ENCODE measurements around the gene TRAPPC10. TPM values are rescaled to one million over a fixed set of nuclear protein-coding genes. Genes with fewer than 3 reads are reported as not detected.
A peak's percentile ranks its signal among the peaks of the same experiment; 100 is the strongest.

The TRAPPC10 gene
- total and polyA plus RNA-seq, 2 donors = 11.2 to 27.8 TPM

DNA sequence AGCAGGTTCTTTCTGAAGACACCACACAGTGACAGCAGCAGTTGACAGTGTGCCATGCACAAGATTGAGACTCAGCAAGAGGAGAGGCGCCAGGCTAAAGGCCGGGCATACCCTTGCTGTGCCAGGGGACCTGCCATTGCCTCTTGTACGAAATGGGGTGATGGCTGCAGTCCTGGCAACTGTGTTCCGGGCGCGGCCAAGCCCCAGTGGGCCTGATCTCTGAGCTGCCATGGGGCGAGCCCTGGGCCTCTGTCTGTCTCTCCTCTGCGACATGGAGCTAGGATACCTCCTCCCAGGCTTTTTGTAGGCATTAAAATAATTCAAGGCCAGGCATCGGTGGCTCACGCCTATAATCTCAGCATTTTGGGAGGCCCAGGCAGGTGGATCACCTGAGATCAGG lies 9.6 kb upstream of the TRAPPC10 start:
- DNase-seq (ENCODE audit: extremely low spot score) = no peak
- Histone ChIP-seq H3K27ac (ENCODE audit: low read depth) (no peak overlapping the region), H3K4me1 (ENCODE audit: insufficient read depth) (no peaks in the 10 kb centered on the region), H3K36me3 (ENCODE audit: insufficient read depth) (no peaks in the 10 kb centered on the region), H3K4me3 (ENCODE audit: low read depth, low read length) (no peak overlapping the region)
- 92% methylated on average over 10 of the region's 10 CpGs for WGBS

DNA sequence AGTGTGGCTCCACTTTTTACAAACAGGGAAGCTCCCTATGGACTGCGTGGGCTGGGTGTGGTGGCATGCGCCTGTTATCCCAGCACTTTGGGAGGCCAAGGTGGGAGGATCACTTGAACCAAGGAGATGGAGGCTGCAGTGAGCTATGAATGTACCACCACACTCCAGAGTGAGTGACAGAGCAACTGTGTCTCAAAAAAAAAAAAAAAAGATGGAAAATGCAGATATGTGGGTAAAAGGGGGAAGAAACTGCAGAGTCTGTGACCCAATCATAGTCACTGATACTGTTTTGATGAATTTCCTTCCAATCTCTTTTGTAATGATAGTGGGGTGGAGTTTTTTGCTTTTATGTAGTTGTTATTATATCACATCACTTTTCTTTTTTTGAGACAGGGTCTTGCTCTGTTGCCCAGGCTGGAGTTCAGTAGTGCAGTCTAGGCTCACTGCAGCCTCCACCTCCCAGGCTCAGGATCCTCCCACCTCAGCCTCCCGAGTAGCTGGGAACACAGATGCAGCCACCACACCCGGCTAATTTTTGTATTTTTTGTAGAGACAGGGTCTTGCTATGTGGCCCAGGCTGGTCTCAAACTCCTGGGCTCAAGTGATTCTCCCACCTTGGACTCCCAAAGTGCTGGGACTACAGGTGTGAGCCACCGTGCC lies 8.7 kb upstream of the TRAPPC10 start:
- no peak overlapping the region for H3K27ac ChIP-seq (ENCODE audit: low read depth)
- H3K4me1 ChIP-seq (ENCODE audit: insufficient read depth) = no peaks in the 10 kb centered on the region
- no peak for DNase-seq (ENCODE audit: extremely low spot score)
- no peaks in the 10 kb centered on the region for H3K36me3 ChIP-seq (ENCODE audit: insufficient read depth)
- H3K4me3 ChIP-seq (ENCODE audit: low read depth, low read length) = no peak overlapping the region
- WGBS = 80% methylated on average over 5 of the region's 5 CpGs

DNA sequence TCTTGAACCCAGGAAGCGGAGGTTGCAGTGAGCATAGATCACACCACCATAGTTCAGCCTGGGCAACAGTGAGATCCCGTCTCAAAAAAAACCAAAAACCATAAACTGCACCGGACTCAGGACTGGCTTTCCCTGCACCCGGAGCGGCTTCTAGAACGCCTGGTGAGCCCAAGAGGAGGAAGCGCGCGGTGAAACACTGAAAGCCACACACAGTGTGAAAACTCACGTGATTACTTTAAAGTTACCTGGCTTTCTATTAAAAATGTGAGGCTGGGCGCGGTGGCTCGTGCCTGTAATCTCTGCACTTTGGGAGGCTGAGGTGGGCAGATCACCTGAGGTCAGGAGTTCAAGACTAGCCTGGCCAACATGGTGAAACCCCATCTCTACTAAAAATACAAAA lies 7.0 kb upstream of the TRAPPC10 start:
- no peaks in the 10 kb centered on the region for H3K36me3 ChIP-seq (ENCODE audit: insufficient read depth)
- no peak for DNase-seq (ENCODE audit: extremely low spot score)
- H3K27ac ChIP-seq (ENCODE audit: low read depth) = no peak overlapping the region
- H3K4me3 ChIP-seq (ENCODE audit: low read depth, low read length) = no peak overlapping the region
- H3K4me1 ChIP-seq (ENCODE audit: insufficient read depth) = no peaks in the 10 kb centered on the region
- WGBS = 92% methylated on average over 13 of the region's 13 CpGs

DNA sequence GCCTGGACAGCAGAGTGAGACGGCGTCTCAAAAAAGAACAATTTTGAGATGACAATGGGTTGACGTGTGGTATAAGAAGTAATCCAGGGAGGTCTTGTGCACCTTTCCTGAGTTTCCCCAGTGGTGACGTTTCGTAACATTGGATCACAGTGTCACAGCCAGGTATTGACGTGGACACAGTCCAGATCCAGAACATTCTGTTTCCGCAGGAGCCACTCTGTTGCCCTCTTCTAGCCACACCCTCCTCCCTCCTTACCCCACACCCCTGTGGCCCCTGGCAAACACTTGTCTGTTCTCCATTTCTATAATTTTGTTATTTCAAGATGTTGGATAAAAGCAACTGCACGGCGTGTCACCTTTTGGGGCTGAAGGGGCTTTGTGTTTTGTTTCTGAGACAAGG lies 6.5 kb upstream of the TRAPPC10 start:
- Histone ChIP-seq H3K27ac (ENCODE audit: low read depth) (no peak overlapping the region), H3K36me3 (ENCODE audit: insufficient read depth) (no peaks in the 10 kb centered on the region), H3K4me3 (ENCODE audit: low read depth, low read length) (no peak overlapping the region), H3K4me1 (ENCODE audit: insufficient read depth) (no peaks in the 10 kb centered on the region)
- 89% methylated on average over 9 of the region's 9 CpGs for WGBS
- DNase-seq (ENCODE audit: extremely low spot score) = no peak

DNA sequence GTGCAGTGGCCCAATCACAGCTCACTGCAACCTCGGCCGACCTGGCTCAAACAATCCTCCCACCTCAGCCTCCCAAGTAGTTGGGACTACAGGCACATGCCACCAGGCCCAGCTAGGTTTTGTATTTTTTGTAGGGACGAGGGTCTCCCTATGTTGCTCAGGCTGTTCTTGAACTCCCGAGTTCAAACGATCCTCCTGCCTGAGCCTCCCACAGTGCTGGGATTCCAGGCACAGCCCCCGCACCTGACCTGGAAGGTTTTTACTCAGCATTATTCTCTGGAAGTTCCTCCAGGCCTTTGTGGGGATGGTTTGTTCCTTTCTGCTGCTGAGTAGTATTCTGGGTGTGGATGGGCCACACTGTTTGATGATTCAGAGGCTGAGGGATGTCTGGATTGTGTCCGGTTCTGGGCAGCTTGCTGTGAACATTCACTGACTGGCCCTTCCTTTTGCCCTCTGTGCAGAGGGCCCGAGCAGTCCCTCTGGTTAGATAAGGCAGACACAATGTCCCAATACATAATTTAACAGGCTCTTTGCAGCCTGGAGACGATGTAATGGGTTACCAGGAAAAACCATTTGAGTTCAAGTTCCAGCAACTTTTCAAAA lies 6.0 kb upstream of the TRAPPC10 start:
- no peaks in the 10 kb centered on the region for H3K36me3 ChIP-seq (ENCODE audit: insufficient read depth)
- 64% methylated on average over 9 of the region's 9 CpGs for WGBS
- H3K4me1 ChIP-seq (ENCODE audit: insufficient read depth) = no peaks in the 10 kb centered on the region
- no peak overlapping the region for H3K27ac ChIP-seq (ENCODE audit: low read depth)
- no peak overlapping the region for H3K4me3 ChIP-seq (ENCODE audit: low read depth, low read length)
- DNase-seq (ENCODE audit: extremely low spot score) = no peak

DNA sequence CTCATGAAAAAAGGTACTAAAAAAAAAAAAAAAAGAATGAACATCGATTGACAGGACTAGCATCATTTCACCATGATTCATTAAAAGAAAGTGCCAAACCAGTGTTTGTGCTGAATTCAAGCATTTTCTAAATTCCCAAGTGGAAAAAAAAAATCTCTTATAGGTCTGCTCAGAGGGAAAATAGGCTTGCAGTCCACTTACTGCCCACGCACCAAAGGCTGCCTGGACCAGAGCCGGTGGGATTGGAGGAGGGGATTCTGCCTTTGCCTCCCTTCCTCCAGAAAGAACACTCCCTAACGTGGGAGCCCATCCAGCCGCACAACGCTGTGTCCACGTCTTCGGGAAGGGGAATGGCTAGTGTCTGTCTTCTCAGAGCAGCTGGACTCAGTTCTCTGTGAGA lies 5.5 kb upstream of the TRAPPC10 start:
- H3K36me3 ChIP-seq (ENCODE audit: insufficient read depth) = no peaks in the 10 kb centered on the region
- no peak for DNase-seq (ENCODE audit: extremely low spot score)
- H3K4me1 ChIP-seq (ENCODE audit: insufficient read depth) = no peaks in the 10 kb centered on the region
- WGBS = 71% methylated on average over 8 of the region's 8 CpGs
- H3K27ac ChIP-seq (ENCODE audit: low read depth) = no peak overlapping the region
- H3K4me3 ChIP-seq (ENCODE audit: low read depth, low read length) = no peak overlapping the region

DNA sequence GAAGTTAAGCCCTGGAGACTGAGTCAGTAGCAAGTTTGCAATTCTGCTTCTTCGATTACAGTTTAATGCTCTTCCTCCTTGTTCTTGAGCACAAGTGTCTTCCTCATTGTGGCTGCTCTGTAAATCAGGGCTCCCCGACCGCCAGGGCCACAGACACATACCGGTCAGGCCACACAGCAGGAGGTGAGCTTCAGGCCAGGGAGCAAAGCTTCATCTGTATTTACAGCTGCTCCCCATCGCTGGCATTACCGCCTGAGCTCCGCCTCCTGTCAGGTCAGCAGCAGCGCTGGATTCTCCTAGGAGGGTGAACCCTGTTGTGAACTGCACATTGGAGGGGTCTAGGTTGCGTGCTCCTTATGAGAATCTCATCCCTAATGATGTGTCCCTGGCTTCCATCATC lies 1.7 kb upstream of the TRAPPC10 start:
- Histone ChIP-seq H3K36me3 (ENCODE audit: insufficient read depth) (no peaks in the 10 kb centered on the region), H3K4me3 (ENCODE audit: low read depth, low read length) (no peak overlapping the region), H3K4me1 (ENCODE audit: insufficient read depth) (no peaks in the 10 kb centered on the region), H3K27ac (ENCODE audit: low read depth) (no peak overlapping the region)
- 67% methylated on average over 9 of the region's 9 CpGs for WGBS
- no peak for DNase-seq (ENCODE audit: extremely low spot score)

DNA sequence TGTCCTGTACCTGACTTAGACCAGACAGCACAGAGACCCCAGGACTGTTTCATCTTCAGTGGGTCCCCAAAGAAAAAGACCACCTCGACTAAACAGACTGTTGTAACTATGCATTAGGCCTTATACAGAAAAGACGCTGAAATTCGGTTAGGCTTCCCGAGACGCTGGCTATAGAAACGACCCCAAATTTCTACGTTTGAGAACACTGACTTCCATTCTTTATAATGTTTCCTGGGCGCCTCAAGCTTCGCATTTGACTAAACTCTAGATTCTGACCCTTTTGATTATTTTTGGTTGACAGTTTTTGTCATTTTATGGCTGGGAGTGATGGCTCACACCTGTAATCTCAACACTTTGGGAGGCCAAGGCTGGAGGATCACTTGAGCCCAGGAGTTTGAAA lies 986 bp upstream of the TRAPPC10 start:
- no peaks in the 10 kb centered on the region for H3K4me1 ChIP-seq (ENCODE audit: insufficient read depth)
- peak overlapping the region; percentile 99 for H3K4me3 ChIP-seq (ENCODE audit: low read depth, low read length)
- 69% methylated on average over 9 of the region's 9 CpGs for WGBS
- no peak overlapping the region for H3K27ac ChIP-seq (ENCODE audit: low read depth)
- DNase-seq (ENCODE audit: extremely low spot score) = no peak
- no peaks in the 10 kb centered on the region for H3K36me3 ChIP-seq (ENCODE audit: insufficient read depth)

DNA sequence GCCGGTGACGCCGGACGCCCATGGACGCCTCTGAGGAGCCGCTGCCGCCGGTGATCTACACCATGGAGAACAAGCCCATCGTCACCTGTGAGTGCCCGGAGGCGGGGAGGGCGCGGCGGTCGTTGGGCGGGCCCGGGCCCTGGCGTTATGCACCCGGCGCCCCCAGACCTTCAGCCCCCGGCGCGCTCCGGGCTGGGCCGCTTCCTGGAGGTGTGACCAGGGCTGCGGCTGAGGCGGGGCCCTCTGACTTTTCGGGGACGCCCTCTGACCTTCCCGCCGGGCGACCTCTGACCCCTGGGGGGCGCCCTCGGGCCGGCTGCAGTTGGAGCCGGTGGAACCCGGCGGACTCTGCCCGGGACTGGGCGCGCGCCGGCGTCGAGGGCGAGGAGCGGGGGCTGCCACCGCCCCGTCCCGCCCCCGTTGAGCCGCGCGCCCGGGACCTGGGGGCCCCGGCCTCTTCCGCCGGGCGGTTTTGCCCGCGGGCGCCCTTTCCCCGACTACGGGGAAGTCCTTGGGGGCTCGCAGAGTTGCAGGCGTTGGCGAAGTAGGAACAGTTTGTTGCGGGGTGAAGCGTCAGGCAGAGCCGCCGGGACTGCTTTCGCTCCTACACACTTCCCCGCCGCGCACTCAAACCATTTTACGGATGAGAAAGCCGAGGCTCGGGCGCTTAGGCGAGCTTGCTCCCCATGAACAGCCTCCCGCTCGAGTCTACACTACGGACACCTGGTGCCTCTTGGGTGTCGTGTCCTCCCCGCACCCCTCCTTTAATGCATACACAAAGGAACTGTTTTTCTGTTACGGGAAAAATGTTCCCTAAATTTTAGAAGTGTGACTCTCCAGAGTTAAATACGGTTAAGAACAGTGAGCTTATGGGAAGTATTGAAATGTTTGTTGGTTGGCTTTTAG lies 618 bp downstream of the TRAPPC10 start:
- under 1% methylated on average over 87 of the region's 87 CpGs for WGBS
- DNase-seq (ENCODE audit: extremely low spot score) = no peak
- no peaks in the 10 kb centered on the region for H3K4me1 ChIP-seq (ENCODE audit: insufficient read depth)

DNA sequence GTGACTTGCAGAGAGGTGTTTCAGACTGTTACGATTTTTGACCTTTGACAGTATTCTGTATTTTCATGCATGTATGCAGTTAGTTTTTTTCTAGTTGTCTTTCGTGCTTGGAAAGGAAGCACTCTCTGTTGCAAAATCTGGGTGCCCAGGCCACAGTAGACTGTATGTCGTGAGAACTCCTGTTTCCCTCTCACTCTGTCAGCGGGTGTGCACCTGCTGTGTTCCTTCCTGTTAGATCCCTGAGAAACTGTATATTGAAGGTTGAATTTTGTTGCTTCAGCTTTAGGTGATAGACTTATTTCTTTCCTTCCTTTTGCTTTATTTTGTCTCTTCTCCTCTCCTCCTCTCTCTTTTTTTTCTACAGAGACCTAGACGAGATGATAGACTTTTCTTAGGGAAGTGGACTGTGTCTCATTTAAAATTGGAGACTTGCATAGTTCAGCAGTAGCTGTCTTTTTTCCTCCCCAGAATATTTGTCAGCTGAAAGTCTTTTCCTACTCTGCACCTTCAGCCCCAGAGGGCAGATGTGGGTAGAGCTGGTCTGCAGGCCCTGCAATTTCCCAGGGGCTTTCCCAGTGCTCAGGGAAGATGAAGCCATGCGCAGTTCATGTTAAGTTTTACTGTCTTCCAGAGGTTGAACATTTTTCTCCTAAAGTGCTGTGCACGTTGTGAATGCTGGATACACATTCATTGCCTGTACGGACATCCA lies 1.4 kb downstream of the TRAPPC10 start:
- no peaks in the 10 kb centered on the region for H3K4me1 ChIP-seq (ENCODE audit: insufficient read depth)
- H3K4me3 ChIP-seq (ENCODE audit: low read depth, low read length) = peak overlapping the region; percentile 99
- H3K36me3 ChIP-seq (ENCODE audit: insufficient read depth) = no peaks in the 10 kb centered on the region
- 29% methylated on average over 8 of the region's 8 CpGs for WGBS
- DNase-seq (ENCODE audit: extremely low spot score) = no peak
- no peak overlapping the region for H3K27ac ChIP-seq (ENCODE audit: low read depth)

More for the DNA sequence above, 618 bp downstream of the TRAPPC10 start:
- Histone ChIP-seq H3K36me3 (ENCODE audit: insufficient read depth) (no peaks in the 10 kb centered on the region), H3K27ac (ENCODE audit: low read depth) (peak overlapping the region; percentile 77), H3K4me3 (ENCODE audit: low read depth, low read length) (peak overlapping the region; percentile 99)

DNA sequence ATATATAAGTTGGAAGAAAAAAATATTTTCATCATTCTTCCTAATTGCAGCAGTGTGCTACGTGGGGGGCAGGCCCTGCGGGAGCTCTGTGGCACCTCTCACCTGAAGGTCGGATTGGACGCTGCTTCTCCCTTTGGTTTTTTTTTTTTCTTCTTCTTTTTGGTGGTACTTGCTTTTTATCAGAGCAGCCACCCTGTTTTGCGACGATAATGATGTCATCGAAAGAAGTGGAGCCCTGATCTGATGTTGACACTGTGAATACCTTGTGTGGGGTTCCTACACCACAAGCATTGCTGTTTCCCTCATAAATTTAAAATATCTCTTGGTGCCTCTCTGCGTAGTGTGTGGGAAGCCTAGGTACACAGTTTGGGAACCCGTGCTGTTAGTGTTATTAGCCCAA lies 5.5 kb downstream of the TRAPPC10 start:
- Histone ChIP-seq H3K4me1 (ENCODE audit: insufficient read depth) (no peaks in the 10 kb centered on the region), H3K27ac (ENCODE audit: low read depth) (no peak overlapping the region), H3K36me3 (ENCODE audit: insufficient read depth) (no peaks in the 10 kb centered on the region), H3K4me3 (ENCODE audit: low read depth, low read length) (no peak overlapping the region)
- 91% methylated on average over 9 of the region's 9 CpGs for WGBS
- DNase-seq (ENCODE audit: extremely low spot score) = no peak

DNA sequence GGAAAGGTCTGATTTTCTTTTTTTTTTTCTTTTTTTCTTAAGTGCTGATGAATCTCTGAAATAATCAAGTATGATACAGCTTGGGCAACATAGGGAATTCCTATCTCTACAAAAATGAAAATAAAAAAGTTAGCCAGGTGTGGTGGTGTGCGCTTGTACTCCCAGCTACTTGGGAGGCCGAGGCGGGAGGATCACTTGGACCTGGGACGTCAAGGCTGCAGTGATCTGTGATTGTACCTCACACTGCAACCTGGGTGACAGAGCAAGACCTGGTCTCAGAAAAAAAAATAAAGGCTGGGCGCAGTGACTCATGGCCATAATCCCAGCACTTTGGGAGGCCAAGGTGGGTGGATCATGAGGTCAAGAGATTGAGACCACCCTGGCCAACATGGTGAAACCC lies 6.0 kb downstream of the TRAPPC10 start:
- Histone ChIP-seq H3K27ac (ENCODE audit: low read depth) (no peak overlapping the region), H3K4me3 (ENCODE audit: low read depth, low read length) (no peak overlapping the region), H3K36me3 (ENCODE audit: insufficient read depth) (no peaks in the 10 kb centered on the region), H3K4me1 (ENCODE audit: insufficient read depth) (no peaks in the 10 kb centered on the region)
- DNase-seq (ENCODE audit: extremely low spot score) = no peak
- 97% methylated on average over 5 of the region's 5 CpGs for WGBS

DNA sequence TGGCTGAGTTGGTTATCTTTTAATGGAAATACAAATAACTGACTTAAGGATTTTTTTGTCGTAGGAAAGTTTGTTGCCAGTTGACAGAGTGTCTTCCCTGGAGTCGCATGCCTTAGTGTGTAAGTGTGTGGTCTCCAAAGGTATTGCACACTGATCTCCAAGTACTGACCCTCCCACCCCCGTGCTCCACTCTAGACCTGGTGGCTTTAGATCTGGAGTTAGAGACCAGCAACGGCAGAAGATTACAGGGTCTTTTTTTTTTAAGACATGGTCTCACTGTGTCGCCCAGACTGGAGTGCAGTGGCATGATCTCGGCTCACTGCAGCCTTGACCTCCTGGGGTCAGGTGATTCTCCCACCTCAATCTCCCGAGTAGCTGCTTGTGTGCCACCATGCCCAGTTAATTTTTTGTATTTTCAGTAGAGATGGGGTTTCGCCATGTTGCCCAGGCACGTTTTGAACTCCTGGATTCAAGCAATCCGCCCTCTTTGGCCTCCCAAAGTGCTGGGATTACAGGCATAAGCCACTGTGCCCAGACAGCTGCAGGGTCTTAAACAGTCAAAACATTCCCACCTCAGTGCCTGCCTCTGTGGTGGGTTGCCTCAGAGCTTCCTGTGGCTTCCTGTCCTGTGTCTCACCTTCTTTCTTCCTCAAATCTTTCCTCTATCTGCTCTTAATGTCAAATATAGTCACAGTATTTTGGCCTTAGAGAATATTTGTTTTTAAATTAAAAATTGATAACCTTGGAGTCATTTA lies 6.9 kb downstream of the TRAPPC10 start:
- H3K4me3 ChIP-seq (ENCODE audit: low read depth, low read length) = no peak overlapping the region
- H3K4me1 ChIP-seq (ENCODE audit: insufficient read depth) = no peaks in the 10 kb centered on the region
- no peak overlapping the region for H3K27ac ChIP-seq (ENCODE audit: low read depth)
- H3K36me3 ChIP-seq (ENCODE audit: insufficient read depth) = no peaks in the 10 kb centered on the region
- WGBS = 81% methylated on average over 10 of the region's 10 CpGs
- no peak for DNase-seq (ENCODE audit: extremely low spot score)
